ENCODE measurements around the gene TLCD3B. TPM values are rescaled to one million over a fixed set of nuclear protein-coding genes. Genes with fewer than 3 reads are reported as not detected.

Gene TLCD3B
- total RNA-seq, 1 experiment from 2014 or later: 20.9 TPM

GRCh38 chr16:29990034-29990433 lies 41.0 kb downstream of the TLCD3B start:
- no CpG with 5 or more reads among the region's 2 CpGs for WGBS (ENCODE audit: extremely low coverage, insufficient read length, low lambda C conversion rate)
- no peaks in the 10 kb centered on the region for H3K23me2 ChIP-seq (ENCODE audit: insufficient read length, low read depth, low read length, poor library complexity, severe bottlenecking)
- DNase-seq: no peak
- no peak overlapping the region for H2AFZ ChIP-seq (ENCODE audit: low read length)
- H3K27me3 ChIP-seq (ENCODE audit: insufficient read depth, low read length): no peaks in the 10 kb centered on the region
- H4K20me1 ChIP-seq (ENCODE audit: control insufficient read depth, insufficient read depth, insufficient read length): no peaks in the 10 kb centered on the region
- no peak overlapping the region for H3K9ac ChIP-seq (ENCODE audit: extremely low read depth, insufficient read length, low read length)
- no peak overlapping the region for H3T11ph ChIP-seq (ENCODE audit: low read length)
- H2BK5ac ChIP-seq (ENCODE audit: insufficient read length, low read length): no peak overlapping the region
- peaks cover 20 to 67% (median 59%) of the 10 kb centered on the region in 3 experiments for H3K36me3 Mint-ChIP-seq (ENCODE audit: insufficient read depth in 1 of 3, low read depth in 3 of 3)
- no peaks in the 10 kb centered on the region for H3K9me3 Mint-ChIP-seq
- no peaks in the 10 kb centered on the region for H3K4me1 ChIP-seq (ENCODE audit: insufficient read depth, low read length)
- H3K79me1 ChIP-seq (ENCODE audit: insufficient read depth, low read depth, low read length, poor library complexity, severe bottlenecking): no peaks in the 10 kb centered on the region
- H2AK5ac ChIP-seq (ENCODE audit: insufficient read length, low read length): no peak overlapping the region
- no peak overlapping the region for H2BK120ac ChIP-seq (ENCODE audit: low read depth, low read length, poor library complexity, severe bottlenecking)
- H3K23ac ChIP-seq (ENCODE audit: insufficient read length, low read depth, low read length): no peak overlapping the region
- no peaks in the 10 kb centered on the region; the same call in 1 of the 2 replicates for H3K27me3 Mint-ChIP-seq (ENCODE audit: low read depth)
- no peak overlapping the region for H3K4me2 ChIP-seq (ENCODE audit: insufficient read depth, insufficient read length, low read length)
- H2BK20ac ChIP-seq (ENCODE audit: low read depth, low read length, poor library complexity, severe bottlenecking): no peak overlapping the region
- no peak overlapping the region for H4K91ac ChIP-seq (ENCODE audit: insufficient read length, low read depth, low read length)
- no peak overlapping the region for H2BK12ac ChIP-seq (ENCODE audit: insufficient read length, low read depth, low read length)
- no peak overlapping the region for H2BK15ac ChIP-seq (ENCODE audit: low read depth, low read length)
- no peak overlapping the region for H3K18ac ChIP-seq (ENCODE audit: insufficient read length, low read depth, low read length)
- H4K8ac ChIP-seq (replicated peaks; ENCODE audit: insufficient read length, low read depth, low read length): no peak overlapping the region
- no peaks in the 10 kb centered on the region for H3K79me2 ChIP-seq (ENCODE audit: insufficient read depth, low read length)
- H3K9me3 ChIP-seq (ENCODE audit: control insufficient read depth, low read depth, low read length): no peaks in the 10 kb centered on the region
- no peak overlapping the region for H4K5ac ChIP-seq (ENCODE audit: insufficient read length, low read depth, low read length)
- H3K27ac ChIP-seq (ENCODE audit: insufficient read length, low read depth, low read length): no peak overlapping the region
- H3K27ac Mint-ChIP-seq: no peak overlapping the region
- H3K4me1 Mint-ChIP-seq: peaks cover 9 to 10% of the 10 kb centered on the region in 2 experiments
- TF ChIP-seq CTCF (conservative IDR thresholded peaks at IDR 0.05): no peak
- no peak overlapping the region for H3K56ac ChIP-seq (ENCODE audit: insufficient read length, low read depth, low read length)
- H3K14ac ChIP-seq (ENCODE audit: insufficient read depth, low read length): no peak overlapping the region
- H3K4ac ChIP-seq (ENCODE audit: low read depth, low read length): no peak overlapping the region
- no peak overlapping the region for H3K4me3 Mint-ChIP-seq

Data from H9 (cell line).